A673 (cell line): ENCODE data around the gene GPALPP1.
"Not testable (repeated sequence)": the region's sequence is repeated elsewhere in the genome, so short reads cannot be mapped to it uniquely, and the experiment has no call there.

Experiments used
- CTCF ChIP-seq: fragments of 300-800, 200-600 bp; sonication (generic); conservative IDR thresholded peaks from 2 replicates; pipeline ENCODE4 v1.5.1; 2017; ENCODE audit warnings: low read depth, mild to moderate bottlenecking, antibody characterized with exemption, low read length, moderate library complexity, mixed read lengths
- EZH2 ChIP-seq: fragments of 200-600 bp; sonication (generic); IDR thresholded peaks from 2 replicates; pipeline ENCODE4 v1.6.1; 2017; ENCODE audit warnings: borderline replicate concordance, low read depth, mild to moderate bottlenecking, mixed read lengths, antibody characterized with exemption, low read length; ENCODE audit not compliant: poor library complexity, severe bottlenecking

- not testable (repeated sequence) for TF ChIP-seq CTCF, EZH2
Measured at GRCh38 chr13:45063889-45064288, 74.6 kb downstream of the GPALPP1 start.
